Ishikawa (cell line): ENCODE measurements around the gene DNMT3B.

ENCODE experiments used
- CEBPB ChIP-seq: IDR thresholded peaks from 2 replicates; pipeline ENCODE4 v1.6.1; 2012
- CREB1 ChIP-seq: IDR thresholded peaks from 2 replicates; pipeline ENCODE4 v1.6.1; 2012; ENCODE audit warnings: low read depth
- EGR1 ChIP-seq: IDR thresholded peaks from 2 replicates; pipeline ENCODE4 v1.6.1; 2012
- EP300 ChIP-seq: IDR thresholded peaks from 2 replicates; pipeline ENCODE4 v1.6.1; 2012; ENCODE audit warnings: borderline replicate concordance
- FOXM1 ChIP-seq: IDR thresholded peaks from 2 replicates; pipeline ENCODE4 v1.6.1; 2012; ENCODE audit warnings: low read depth, borderline replicate concordance
- NFIC ChIP-seq: IDR thresholded peaks from 2 replicates; pipeline ENCODE4 v1.6.1; 2012
- RAD21 ChIP-seq: IDR thresholded peaks from 2 replicates; pipeline ENCODE4 v1.6.1; 2012; ENCODE audit warnings: low read depth
- TAF1 ChIP-seq: IDR thresholded peaks from 2 replicates; pipeline ENCODE4 v1.6.1; 2012; ENCODE audit warnings: low read depth, mild to moderate bottlenecking
- TCF12 ChIP-seq: IDR thresholded peaks from 2 replicates; pipeline ENCODE4 v1.6.1; 2012; ENCODE audit warnings: low read depth
- TEAD4 ChIP-seq: IDR thresholded peaks from 2 replicates; pipeline ENCODE4 v1.6.1; 2012
- USF1 ChIP-seq: IDR thresholded peaks from 2 replicates; pipeline ENCODE4 v1.6.1; 2012
- YY1 ChIP-seq: IDR thresholded peaks from 2 replicates; pipeline ENCODE4 v1.6.1; 2012; ENCODE audit warnings: low read depth
- ZBTB7A ChIP-seq: IDR thresholded peaks from 2 replicates; pipeline ENCODE4 v1.6.1; 2012; ENCODE audit warnings: low read depth
- TF ChIP-seq, protein P1 (sequence below): IDR thresholded peaks from 2 replicates; pipeline ENCODE4 v1.6.1; 2012
- TF ChIP-seq, protein P2 (sequence below): IDR thresholded peaks from 2 replicates; pipeline ENCODE4 v1.6.1; 2012; ENCODE audit warnings: low read depth, mild to moderate bottlenecking

DNMT3B gene

GRCh38 chr20:32731882-32732266, 30.3 kb upstream of the DNMT3B start:
- TF ChIP-seq FOXM1: no peak
- no peak for TF ChIP-seq NFIC
- TF ChIP-seq TAF1: no peak
- no peak for TF ChIP-seq RAD21
- TF ChIP-seq USF1: no peak
- no peak for TF ChIP-seq CEBPB
- TF ChIP-seq, protein P1, sequence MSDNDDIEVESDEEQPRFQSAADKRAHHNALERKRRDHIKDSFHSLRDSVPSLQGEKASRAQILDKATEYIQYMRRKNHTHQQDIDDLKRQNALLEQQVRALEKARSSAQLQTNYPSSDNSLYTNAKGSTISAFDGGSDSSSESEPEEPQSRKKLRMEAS: no peak
- no peak for TF ChIP-seq CREB1
- TF ChIP-seq TCF12: no peak
- TF ChIP-seq, protein P2, sequence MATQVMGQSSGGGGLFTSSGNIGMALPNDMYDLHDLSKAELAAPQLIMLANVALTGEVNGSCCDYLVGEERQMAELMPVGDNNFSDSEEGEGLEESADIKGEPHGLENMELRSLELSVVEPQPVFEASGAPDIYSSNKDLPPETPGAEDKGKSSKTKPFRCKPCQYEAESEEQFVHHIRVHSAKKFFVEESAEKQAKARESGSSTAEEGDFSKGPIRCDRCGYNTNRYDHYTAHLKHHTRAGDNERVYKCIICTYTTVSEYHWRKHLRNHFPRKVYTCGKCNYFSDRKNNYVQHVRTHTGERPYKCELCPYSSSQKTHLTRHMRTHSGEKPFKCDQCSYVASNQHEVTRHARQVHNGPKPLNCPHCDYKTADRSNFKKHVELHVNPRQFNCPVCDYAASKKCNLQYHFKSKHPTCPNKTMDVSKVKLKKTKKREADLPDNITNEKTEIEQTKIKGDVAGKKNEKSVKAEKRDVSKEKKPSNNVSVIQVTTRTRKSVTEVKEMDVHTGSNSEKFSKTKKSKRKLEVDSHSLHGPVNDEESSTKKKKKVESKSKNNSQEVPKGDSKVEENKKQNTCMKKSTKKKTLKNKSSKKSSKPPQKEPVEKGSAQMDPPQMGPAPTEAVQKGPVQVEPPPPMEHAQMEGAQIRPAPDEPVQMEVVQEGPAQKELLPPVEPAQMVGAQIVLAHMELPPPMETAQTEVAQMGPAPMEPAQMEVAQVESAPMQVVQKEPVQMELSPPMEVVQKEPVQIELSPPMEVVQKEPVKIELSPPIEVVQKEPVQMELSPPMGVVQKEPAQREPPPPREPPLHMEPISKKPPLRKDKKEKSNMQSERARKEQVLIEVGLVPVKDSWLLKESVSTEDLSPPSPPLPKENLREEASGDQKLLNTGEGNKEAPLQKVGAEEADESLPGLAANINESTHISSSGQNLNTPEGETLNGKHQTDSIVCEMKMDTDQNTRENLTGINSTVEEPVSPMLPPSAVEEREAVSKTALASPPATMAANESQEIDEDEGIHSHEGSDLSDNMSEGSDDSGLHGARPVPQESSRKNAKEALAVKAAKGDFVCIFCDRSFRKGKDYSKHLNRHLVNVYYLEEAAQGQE: no peak
- TF ChIP-seq ZBTB7A: no peak
- TF ChIP-seq TEAD4: no peak
- no peak for TF ChIP-seq EP300
- TF ChIP-seq EGR1: no peak

- TF ChIP-seq YY1 (no peak), CREB1 (no peak), TEAD4 (no peak), EGR1 (no peak), NFIC (no peak), TAF1 (no peak), TCF12 (no peak), FOXM1 (no peak), ZBTB7A (no peak), EP300 (no peak), CEBPB (no peak), RAD21 (no peak), USF1 (no peak)
- TF ChIP-seq, protein P2: no peak
- TF ChIP-seq, protein P1: no peak
Observed at GRCh38 chr20:32737371-32738223, 24.6 kb upstream of the DNMT3B start.

GRCh38 chr20:32741151-32741550, 21.0 kb upstream of the DNMT3B start:
- TF ChIP-seq, protein P1: no peak
- TF ChIP-seq CREB1 (no peak), TAF1 (no peak)

DNA sequence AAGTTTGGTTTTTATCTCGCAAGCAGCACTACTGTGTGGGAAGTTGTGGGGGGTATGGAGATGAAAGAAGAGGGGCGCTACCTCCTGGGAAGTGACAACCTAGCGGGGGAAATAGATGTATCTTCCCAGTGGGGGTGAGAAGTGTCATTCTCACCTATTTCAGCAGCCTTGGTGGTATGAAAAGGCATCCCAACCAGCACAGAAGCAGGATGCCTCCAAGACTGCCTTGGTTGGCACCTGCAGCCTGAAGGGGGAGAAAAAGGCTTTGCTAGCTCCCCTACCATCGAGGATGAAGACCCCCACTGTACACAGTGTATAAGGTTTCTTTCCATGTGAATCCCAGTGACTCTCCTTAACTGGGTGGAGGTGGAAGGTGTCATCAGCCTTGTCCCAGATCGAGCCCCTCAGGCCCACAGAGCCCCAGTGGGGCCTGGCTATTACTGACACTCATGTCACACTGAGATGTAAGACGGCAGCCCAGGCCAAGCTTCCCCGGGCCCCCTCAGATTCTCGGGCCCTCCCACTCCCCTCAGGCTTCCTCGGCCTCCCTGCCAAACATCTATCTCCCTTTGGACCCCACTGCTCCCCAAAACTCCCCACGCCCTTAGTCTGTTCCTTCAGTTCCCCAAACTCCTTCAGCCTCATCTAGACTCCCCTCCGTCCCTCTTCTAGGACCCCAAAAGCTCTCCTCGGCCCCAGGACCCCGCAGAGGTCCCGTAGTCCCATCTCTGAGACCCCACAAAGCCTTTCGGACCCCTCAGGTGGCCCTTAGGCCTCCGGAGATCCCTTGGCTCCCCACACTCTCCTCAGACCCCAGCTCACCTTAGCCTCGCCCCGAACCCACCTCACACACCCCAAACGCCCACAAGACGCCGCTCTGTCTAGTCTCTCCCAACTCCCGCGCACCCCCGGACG, 19.6 kb upstream of the DNMT3B start:
- TF ChIP-seq, protein P1: no peak
- TF ChIP-seq FOXM1 (no peak), EGR1 (no peak), CEBPB (no peak), EP300 (no peak), ZBTB7A (no peak), YY1 (no peak), TCF12 (no peak), TEAD4 (no peak), USF1 (no peak), TAF1 (no peak), RAD21 (no peak), NFIC (no peak), CREB1 (no peak)
- TF ChIP-seq, protein P2: no peak
